ENCODE data around the gene CSNK1A1.

CSNK1A1 gene

GRCh38 chr5:149495673-149496072 is 55.6 kb downstream of the CSNK1A1 start:
- H3K4me1 ChIP-seq (ENCODE audit: insufficient read depth, low read length, poor library complexity, severe bottlenecking) = no peaks in the 10 kb centered on the region
- H3K9me2 ChIP-seq (replicated peaks; ENCODE audit: low read depth, low read length) = no peaks in the 10 kb centered on the region
- no peak overlapping the region for H2AFZ ChIP-seq (ENCODE audit: low read length)
- H3F3A ChIP-seq (ENCODE audit: low read depth) = no peaks in the 10 kb centered on the region; the same call in 1 of the 2 replicates
- no peaks in the 10 kb centered on the region for H3K79me2 ChIP-seq (ENCODE audit: insufficient read depth, low read length)
- no peaks in the 10 kb centered on the region for H3K27me3 ChIP-seq (ENCODE audit: insufficient read depth, low read length, poor library complexity, severe bottlenecking)
- peaks cover 75% of the 10 kb centered on the region for H3K36me3 ChIP-seq (ENCODE audit: insufficient read depth, low read length)
- peaks cover 7% of the 10 kb centered on the region for H4K20me1 ChIP-seq (ENCODE audit: insufficient read depth, low read length, poor library complexity, severe bottlenecking)
- no peak overlapping the region for H3K9ac ChIP-seq (ENCODE audit: low read depth, low read length, poor library complexity, severe bottlenecking)
- no peaks in the 10 kb centered on the region for H3K9me3 ChIP-seq (ENCODE audit: insufficient read depth, low read depth, low read length)
- no peak overlapping the region for H3K4me3 ChIP-seq (ENCODE audit: low read length, poor library complexity, severe bottlenecking)
- no peak overlapping the region for H3K4me2 ChIP-seq (ENCODE audit: low read depth, low read length, poor library complexity, severe bottlenecking)
- TF ChIP-seq CTCF (conservative IDR thresholded peaks at IDR 0.05; ENCODE audit: low read length) (no peak), EZH2phosphoT487 (IDR thresholded peaks at IDR 0.05; ENCODE audit: borderline replicate concordance) (no peak)

GRCh38 chr5:149493316-149493715 is 57.9 kb downstream of the CSNK1A1 start:
- no peaks in the 10 kb centered on the region for H3K9me2 ChIP-seq (replicated peaks; ENCODE audit: low read depth, low read length)
- H3K4me1 ChIP-seq (ENCODE audit: insufficient read depth, low read length, poor library complexity, severe bottlenecking) = no peaks in the 10 kb centered on the region
- H3K9ac ChIP-seq (ENCODE audit: low read depth, low read length, poor library complexity, severe bottlenecking) = no peak overlapping the region
- no peaks in the 10 kb centered on the region for H3K79me2 ChIP-seq (ENCODE audit: insufficient read depth, low read length)
- no peak for TF ChIP-seq EZH2phosphoT487 (IDR thresholded peaks at IDR 0.05; ENCODE audit: borderline replicate concordance)
- no peak for TF ChIP-seq CTCF (conservative IDR thresholded peaks at IDR 0.05; ENCODE audit: low read length)
- no peak overlapping the region for H2AFZ ChIP-seq (ENCODE audit: low read length)
- H3K36me3 ChIP-seq (ENCODE audit: insufficient read depth, low read length) = peaks cover 57% of the 10 kb centered on the region
- no peak overlapping the region for H3K4me2 ChIP-seq (ENCODE audit: low read depth, low read length, poor library complexity, severe bottlenecking)
- no peak overlapping the region for H3K4me3 ChIP-seq (ENCODE audit: low read length, poor library complexity, severe bottlenecking)
- no peaks in the 10 kb centered on the region for H4K20me1 ChIP-seq (ENCODE audit: insufficient read depth, low read length, poor library complexity, severe bottlenecking)
- no peaks in the 10 kb centered on the region for H3K9me3 ChIP-seq (ENCODE audit: insufficient read depth, low read depth, low read length)
- no peaks in the 10 kb centered on the region for H3K27me3 ChIP-seq (ENCODE audit: insufficient read depth, low read length, poor library complexity, severe bottlenecking)
- H3F3A ChIP-seq (ENCODE audit: low read depth) = no peaks in the 10 kb centered on the region; the same call in 1 of the 2 replicates

- Histone ChIP-seq H3K36me3 (ENCODE audit: insufficient read depth, low read length) (peaks cover 52% of the 10 kb centered on the region), H3F3A (ENCODE audit: low read depth) (no peaks in the 10 kb centered on the region; the same call in 1 of the 2 replicates), H3K4me3 (ENCODE audit: low read length, poor library complexity, severe bottlenecking) (no peak overlapping the region), H3K9me2 (replicated peaks; ENCODE audit: low read depth, low read length) (no peaks in the 10 kb centered on the region), H4K20me1 (ENCODE audit: insufficient read depth, low read length, poor library complexity, severe bottlenecking) (no peaks in the 10 kb centered on the region), H3K4me2 (ENCODE audit: low read depth, low read length, poor library complexity, severe bottlenecking) (no peak overlapping the region), H3K4me1 (ENCODE audit: insufficient read depth, low read length, poor library complexity, severe bottlenecking) (no peaks in the 10 kb centered on the region), H2AFZ (ENCODE audit: low read length) (no peak overlapping the region), H3K79me2 (ENCODE audit: insufficient read depth, low read length) (no peaks in the 10 kb centered on the region), H3K9me3 (ENCODE audit: insufficient read depth, low read depth, low read length) (no peaks in the 10 kb centered on the region), H3K9ac (ENCODE audit: low read depth, low read length, poor library complexity, severe bottlenecking) (no peak overlapping the region), H3K27me3 (ENCODE audit: insufficient read depth, low read length, poor library complexity, severe bottlenecking) (no peaks in the 10 kb centered on the region)
- TF ChIP-seq EZH2phosphoT487 (IDR thresholded peaks at IDR 0.05; ENCODE audit: borderline replicate concordance) (no peak), CTCF (conservative IDR thresholded peaks at IDR 0.05; ENCODE audit: low read length) (no peak)
Observed at GRCh38 chr5:149492781-149493180, 58.5 kb downstream of the CSNK1A1 start.

Data from Loucy (cell line).